ENCODE results near the gene ARHGAP15.

DNA sequence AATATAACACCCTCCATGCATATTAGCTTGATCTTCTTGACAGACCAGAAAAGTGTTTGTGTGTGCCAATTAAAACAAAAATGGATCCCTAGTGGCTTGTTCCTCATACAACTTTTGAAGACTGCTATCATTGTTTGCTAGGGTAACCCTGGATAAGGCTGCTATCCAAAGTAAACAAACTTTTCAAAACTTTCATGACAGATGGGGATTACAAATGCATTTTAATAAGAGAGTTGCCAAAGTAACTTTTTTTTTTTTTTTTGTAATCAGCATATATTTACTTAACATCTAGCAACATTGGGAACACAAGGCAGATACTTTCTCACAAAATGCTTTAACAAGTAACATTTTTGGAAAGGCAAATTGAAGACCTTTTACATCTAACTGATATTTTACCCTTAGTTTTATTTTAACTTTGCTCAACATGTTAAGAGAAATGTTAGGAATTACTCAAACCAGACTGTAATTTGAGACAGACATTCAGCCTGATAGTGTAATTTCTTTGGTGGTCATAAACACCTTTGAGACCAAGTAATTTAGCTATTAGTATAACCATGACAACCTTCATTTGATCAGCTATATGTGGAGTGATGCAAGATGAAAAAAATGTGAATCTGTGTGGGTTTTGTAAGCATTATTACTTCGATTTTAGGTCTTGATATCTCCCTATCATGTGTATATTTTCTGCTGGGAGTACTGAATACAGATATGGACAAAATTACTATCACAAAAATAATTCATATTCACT is 300.9 kb downstream of the ARHGAP15 start:
- TF ChIP-seq TAF1 (conservative IDR thresholded peaks at IDR 0.05) = no peak
- TF ChIP-seq, protein P1, sequence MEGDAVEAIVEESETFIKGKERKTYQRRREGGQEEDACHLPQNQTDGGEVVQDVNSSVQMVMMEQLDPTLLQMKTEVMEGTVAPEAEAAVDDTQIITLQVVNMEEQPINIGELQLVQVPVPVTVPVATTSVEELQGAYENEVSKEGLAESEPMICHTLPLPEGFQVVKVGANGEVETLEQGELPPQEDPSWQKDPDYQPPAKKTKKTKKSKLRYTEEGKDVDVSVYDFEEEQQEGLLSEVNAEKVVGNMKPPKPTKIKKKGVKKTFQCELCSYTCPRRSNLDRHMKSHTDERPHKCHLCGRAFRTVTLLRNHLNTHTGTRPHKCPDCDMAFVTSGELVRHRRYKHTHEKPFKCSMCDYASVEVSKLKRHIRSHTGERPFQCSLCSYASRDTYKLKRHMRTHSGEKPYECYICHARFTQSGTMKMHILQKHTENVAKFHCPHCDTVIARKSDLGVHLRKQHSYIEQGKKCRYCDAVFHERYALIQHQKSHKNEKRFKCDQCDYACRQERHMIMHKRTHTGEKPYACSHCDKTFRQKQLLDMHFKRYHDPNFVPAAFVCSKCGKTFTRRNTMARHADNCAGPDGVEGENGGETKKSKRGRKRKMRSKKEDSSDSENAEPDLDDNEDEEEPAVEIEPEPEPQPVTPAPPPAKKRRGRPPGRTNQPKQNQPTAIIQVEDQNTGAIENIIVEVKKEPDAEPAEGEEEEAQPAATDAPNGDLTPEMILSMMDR (IDR thresholded peaks at IDR 0.05; ENCODE audit: low read depth, low read length, missing input control) = no peak

Measured in liver (tissue), 3 donors.